ENCODE results near the gene CEP83. TPM values are rescaled to one million over a fixed set of nuclear protein-coding genes. Genes with fewer than 3 reads are reported as not detected.

The CEP83 gene
- total RNA-seq, 1 donor = 14.2 TPM

DNA sequence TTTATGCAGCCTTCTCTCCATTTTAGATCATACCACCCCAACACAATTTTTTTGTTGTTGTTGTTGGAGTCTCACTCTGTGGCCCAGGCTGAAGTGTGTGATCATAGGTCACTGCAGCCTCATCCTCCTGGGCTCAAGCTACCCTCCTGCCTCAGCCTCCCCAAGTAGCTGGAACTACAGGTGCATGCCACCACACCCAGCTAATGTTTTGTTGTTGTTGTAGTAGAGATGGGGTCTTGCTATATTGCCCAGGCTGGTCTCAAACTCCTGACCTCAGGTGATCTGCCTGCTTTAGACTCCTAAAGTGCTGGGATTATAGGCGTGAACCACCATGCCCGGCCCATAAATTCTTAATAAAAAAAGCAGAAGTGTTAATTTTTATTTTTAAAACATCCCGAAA is 199.7 kb downstream of the CEP83 start:
- DNase-seq (ENCODE audit: low read depth) = no peak
- TF ChIP-seq, protein P1, sequence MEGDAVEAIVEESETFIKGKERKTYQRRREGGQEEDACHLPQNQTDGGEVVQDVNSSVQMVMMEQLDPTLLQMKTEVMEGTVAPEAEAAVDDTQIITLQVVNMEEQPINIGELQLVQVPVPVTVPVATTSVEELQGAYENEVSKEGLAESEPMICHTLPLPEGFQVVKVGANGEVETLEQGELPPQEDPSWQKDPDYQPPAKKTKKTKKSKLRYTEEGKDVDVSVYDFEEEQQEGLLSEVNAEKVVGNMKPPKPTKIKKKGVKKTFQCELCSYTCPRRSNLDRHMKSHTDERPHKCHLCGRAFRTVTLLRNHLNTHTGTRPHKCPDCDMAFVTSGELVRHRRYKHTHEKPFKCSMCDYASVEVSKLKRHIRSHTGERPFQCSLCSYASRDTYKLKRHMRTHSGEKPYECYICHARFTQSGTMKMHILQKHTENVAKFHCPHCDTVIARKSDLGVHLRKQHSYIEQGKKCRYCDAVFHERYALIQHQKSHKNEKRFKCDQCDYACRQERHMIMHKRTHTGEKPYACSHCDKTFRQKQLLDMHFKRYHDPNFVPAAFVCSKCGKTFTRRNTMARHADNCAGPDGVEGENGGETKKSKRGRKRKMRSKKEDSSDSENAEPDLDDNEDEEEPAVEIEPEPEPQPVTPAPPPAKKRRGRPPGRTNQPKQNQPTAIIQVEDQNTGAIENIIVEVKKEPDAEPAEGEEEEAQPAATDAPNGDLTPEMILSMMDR (IDR thresholded peaks at IDR 0.05; ENCODE audit: insufficient read depth, low read depth, low read length) = no peak
- no peak overlapping the region for H3K4me3 ChIP-seq (ENCODE audit: low read depth, low read length)

DNA sequence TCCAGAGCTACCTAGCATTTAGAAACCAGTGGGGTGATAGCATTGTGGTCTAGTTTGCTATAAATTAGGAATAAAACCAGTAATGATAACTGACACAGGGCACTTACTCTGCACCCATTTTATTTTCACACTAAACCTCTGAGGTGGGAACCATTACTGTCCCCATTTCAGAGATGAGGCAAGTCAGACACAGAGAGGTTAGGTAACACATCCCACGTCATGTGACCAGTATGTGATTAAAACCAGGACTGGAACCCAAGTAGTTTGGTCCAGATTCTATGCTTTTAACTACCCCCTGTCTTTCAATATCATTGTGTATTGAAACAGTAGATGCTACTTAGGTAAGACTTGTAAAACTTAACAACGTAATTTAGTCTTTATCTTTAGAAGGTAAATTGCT is 201.1 kb downstream of the CEP83 start:
- DNase-seq (ENCODE audit: low read depth) = no peak
- TF ChIP-seq, protein P1 (IDR thresholded peaks at IDR 0.05; ENCODE audit: insufficient read depth, low read depth, low read length) = no peak
- no peak overlapping the region for H3K4me3 ChIP-seq (ENCODE audit: low read depth, low read length)

Other genes with a start within 250 kb of the CEP83 start
- gene TMCC3, start 190.7 kb upstream of the CEP83 start, total RNA-seq = 1.6 and 1.7 TPM in 2 replicates